ENCODE data around the gene SFMBT2.

DNA sequence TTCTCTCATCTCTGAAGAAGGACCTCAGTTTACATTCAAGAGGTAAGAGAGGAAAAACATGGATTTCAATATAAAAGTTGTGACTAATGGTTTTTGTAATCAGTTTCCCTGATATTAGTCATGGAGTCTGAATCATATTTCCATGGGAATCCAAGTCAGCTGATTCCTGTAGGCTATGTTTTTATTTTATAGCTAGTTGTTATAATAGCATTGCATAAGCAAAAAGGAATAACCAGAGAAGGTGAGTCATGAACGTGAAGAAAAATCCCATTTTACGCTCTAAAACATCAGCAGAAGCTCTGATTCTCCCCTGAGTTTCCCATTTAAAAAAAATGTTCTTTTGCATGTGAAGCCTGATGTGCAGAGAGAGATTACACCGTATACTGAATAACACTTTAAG lies 299.3 kb downstream of the SFMBT2 start:
- TF ChIP-seq FOSL1 (IDR thresholded peaks at IDR 0.05; ENCODE audit: low read depth) = no peak
- TF ChIP-seq CTCF (IDR thresholded peaks at IDR 0.05 in 2 of 3, conservative IDR thresholded peaks at IDR 0.05 in 1 of 3; ENCODE audit: borderline replicate concordance in 1 of 3, insufficient read depth in 1 of 3, low read depth in 2 of 3, low read length in 2 of 3) = no peak
- TF ChIP-seq POLR2AphosphoS5 (IDR thresholded peaks at IDR 0.05; ENCODE audit: low read depth, low read length) = no peak

All from HCT116 (cell line).